Activated CD8-positive, alpha-beta T cell treated with anti-CD3 and anti-CD28 coated beads for 36 hours (primary cell): ENCODE measurements around the gene STAB1. TPM values are rescaled to one million over a fixed set of nuclear protein-coding genes. Genes with fewer than 3 reads are reported as not detected.
A peak's percentile ranks its signal among the peaks of the same experiment; 100 is the strongest.

Experiments
- ATAC-seq: fragments of 200-7000 bp; cut with Tn5 transposase; one replicate; pipeline ENCODE4 v1.10.0; 2021; ENCODE audit warnings: mild to moderate bottlenecking, moderate library complexity
- CTCF ChIA-PET: fragments of 350-600 bp; sonication (Branson Sonifier 250); formaldehyde crosslinking; loops from one replicate; lab custom pipeline; 2021; ENCODE audit warnings: antibody characterized with exemption; lab: Charles Lee
- POLR2A ChIA-PET: fragments of 350-600 bp; sonication (Branson Sonifier 250); formaldehyde crosslinking; loops from one replicate; lab custom pipeline; 2021; ENCODE audit warnings: antibody characterized with exemption; lab: Charles Lee
- DNase-seq: peaks from one replicate; pipeline ENCODE4 v3.0.0-alpha.2; 2020
- H3K27ac Mint-ChIP-seq: one replicate; pipeline ENCODE4 v1.8.0; 2021; ENCODE audit warnings: mild to moderate bottlenecking, mixed read lengths
- H3K27me3 Mint-ChIP-seq: one replicate; pipeline ENCODE4 v1.8.0; 2021; ENCODE audit warnings: mixed read lengths
- H3K36me3 Mint-ChIP-seq: one replicate; pipeline ENCODE4 v1.8.0; 2021; ENCODE audit warnings: low read depth, mixed read lengths
- H3K4me1 Mint-ChIP-seq: one replicate; pipeline ENCODE4 v1.8.0; 2021; ENCODE audit warnings: low read depth, mixed read lengths
- H3K4me3 Mint-ChIP-seq: one replicate; pipeline ENCODE4 v1.8.0; 2021; ENCODE audit warnings: mild to moderate bottlenecking, moderate library complexity, mixed read lengths
- H3K9me3 Mint-ChIP-seq: one replicate; pipeline ENCODE4 v1.8.0; 2021; ENCODE audit warnings: mixed read lengths
- intact Hi-C: fragments of 100-400 bp; cut with micrococcal nuclease; formaldehyde crosslinking; loops from one replicate; pipeline ENCODE4 v1.10.0; 2022
- total RNA-seq, 2 experiments: library from RNA; stranded (reverse); gene quantifications; one replicate each; pipeline ENCODE4 v1.2.3, GENCODE V29; 2021
- TF ChIP-seq, protein P1 (sequence below): fragments of 200-600 bp; IDR thresholded peaks from one replicate; pipeline ENCODE4 v1.8.0; 2022; ENCODE audit warnings: antibody characterized with exemption, mild to moderate bottlenecking

The STAB1 gene
- total RNA-seq, 2 experiments from 2014 or later, result 0.09 to 0.20 TPM

DNA sequence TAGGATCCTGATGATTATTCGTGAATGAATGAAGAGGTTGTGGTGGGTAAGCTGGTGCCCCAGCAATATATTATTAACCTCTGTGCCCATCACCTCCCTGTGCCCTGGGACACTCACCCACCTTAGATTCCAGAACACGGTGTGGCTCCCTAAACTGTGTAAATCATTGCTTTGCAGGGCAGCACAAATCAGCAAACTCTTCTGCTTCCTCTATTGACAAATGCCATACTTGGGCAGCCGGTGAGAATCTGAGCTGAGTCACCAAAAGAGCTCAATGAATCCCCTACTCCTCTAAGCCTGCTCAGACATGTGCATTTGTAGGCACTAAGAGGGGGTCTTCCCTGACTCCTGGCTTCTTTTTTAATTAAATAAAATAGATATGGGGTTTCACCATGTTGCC, 57.0 kb downstream of the STAB1 start:
- no peaks in the 10 kb centered on the region for H3K9me3 Mint-ChIP-seq
- H3K27ac Mint-ChIP-seq, result peak overlapping the region; percentile 14
- POLR2A ChIA-PET, result interaction anchor here (0.8 to 1.1 kb wide), 2 partner anchors 9 to 219 kb away, joined by 3 read pairs; partner anchors contain the start of gene NEK4
- no peak for ATAC-seq
- H3K27me3 Mint-ChIP-seq, result no peaks in the 10 kb centered on the region
- peaks cover 7% of the 10 kb centered on the region for H3K4me1 Mint-ChIP-seq
- intact Hi-C loops, result no loop called here
- no peak overlapping the region for H3K4me3 Mint-ChIP-seq
- CTCF ChIA-PET, result interaction anchor here (1.1 to 1.4 kb wide), 3 partner anchors 9 to 11 kb away, joined by 3 to 4 read pairs (median 4); no protein-coding TSS in a partner anchor
- TF ChIP-seq, protein P1, sequence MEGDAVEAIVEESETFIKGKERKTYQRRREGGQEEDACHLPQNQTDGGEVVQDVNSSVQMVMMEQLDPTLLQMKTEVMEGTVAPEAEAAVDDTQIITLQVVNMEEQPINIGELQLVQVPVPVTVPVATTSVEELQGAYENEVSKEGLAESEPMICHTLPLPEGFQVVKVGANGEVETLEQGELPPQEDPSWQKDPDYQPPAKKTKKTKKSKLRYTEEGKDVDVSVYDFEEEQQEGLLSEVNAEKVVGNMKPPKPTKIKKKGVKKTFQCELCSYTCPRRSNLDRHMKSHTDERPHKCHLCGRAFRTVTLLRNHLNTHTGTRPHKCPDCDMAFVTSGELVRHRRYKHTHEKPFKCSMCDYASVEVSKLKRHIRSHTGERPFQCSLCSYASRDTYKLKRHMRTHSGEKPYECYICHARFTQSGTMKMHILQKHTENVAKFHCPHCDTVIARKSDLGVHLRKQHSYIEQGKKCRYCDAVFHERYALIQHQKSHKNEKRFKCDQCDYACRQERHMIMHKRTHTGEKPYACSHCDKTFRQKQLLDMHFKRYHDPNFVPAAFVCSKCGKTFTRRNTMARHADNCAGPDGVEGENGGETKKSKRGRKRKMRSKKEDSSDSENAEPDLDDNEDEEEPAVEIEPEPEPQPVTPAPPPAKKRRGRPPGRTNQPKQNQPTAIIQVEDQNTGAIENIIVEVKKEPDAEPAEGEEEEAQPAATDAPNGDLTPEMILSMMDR, result no peak
- peaks cover 19% of the 10 kb centered on the region for H3K36me3 Mint-ChIP-seq
- no peak for DNase-seq

DNA sequence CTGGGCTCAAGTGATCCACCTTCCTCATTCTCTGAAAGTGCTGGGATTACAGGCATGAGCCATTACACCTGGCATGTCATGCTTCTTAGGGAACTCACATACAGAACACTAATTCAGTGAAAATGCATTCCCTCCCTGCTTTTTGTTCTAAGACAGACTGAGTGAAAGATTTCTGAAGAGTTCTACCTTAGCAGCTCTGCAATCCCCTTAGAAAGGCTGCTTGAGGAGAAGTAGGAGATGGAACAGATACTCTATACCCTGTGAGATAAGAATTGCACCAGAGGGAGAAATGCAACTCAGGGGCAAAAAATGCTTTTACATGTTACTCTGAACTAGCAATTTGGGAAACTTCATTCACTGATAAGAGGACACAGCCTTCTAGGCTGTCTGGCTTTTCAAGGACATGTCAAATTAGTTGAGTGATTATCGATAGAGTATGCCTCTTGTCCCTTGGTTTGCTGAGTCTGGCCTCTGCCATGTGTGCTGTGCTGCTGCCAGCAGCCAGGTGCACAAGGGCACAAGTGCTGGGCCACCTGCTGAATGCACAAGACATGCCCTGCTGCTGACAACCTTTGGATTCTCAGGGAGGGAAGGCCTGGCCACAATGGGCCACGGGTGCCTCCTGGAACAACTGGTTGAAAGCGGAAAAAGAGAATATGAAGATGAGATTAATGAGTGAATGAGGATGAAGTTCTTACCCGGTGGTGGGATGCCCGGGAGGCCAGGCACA, 59.1 kb downstream of the STAB1 start:
- CTCF ChIA-PET, result interaction anchor here (0.7 kb wide), 1 partner anchor 9 kb away, joined by 4 read pairs; no protein-coding TSS in a partner anchor
- Mint-ChIP-seq H3K4me1 (peaks cover 7% of the 10 kb centered on the region), H3K9me3 (no peaks in the 10 kb centered on the region), H3K27me3 (no peaks in the 10 kb centered on the region), H3K36me3 (peaks cover 18% of the 10 kb centered on the region), H3K27ac (no peak overlapping the region), H3K4me3 (no peak overlapping the region)
- ATAC-seq, result no peak
- intact Hi-C loops, result no loop called here
- TF ChIP-seq, protein P1, result no peak
- no peak for DNase-seq
- POLR2A ChIA-PET, result interaction anchor here (1.2 kb wide), 1 partner anchor 17 kb away, joined by 3 read pairs; no protein-coding TSS in a partner anchor

DNA sequence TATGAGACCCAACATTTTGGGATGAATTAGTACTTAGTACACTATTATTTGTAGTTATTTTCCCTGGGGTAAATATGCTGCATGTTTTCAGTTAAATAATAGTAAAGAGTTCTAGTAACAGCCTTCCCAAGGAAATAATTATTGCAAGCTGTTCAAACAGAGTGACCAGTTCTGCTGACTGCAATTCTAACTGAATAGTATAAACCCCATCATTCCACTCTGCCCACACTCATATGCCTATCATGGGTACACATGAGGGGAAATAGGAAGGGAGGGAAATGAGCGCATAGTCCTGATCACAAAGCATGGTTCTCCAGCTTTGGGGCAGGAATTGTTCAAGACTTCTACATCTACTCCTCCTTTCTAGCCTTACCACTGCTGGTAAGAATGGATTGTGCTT, 59.9 kb downstream of the STAB1 start:
- Mint-ChIP-seq H3K36me3 (peaks cover 24% of the 10 kb centered on the region), H3K27me3 (no peaks in the 10 kb centered on the region), H3K4me3 (no peak overlapping the region), H3K4me1 (peaks cover 7% of the 10 kb centered on the region), H3K27ac (no peak overlapping the region), H3K9me3 (no peaks in the 10 kb centered on the region)
- intact Hi-C loops, result no loop called here
- DNase-seq (no peak), ATAC-seq (no peak)
- ChIA-PET CTCF (interaction anchor here (1.0 kb wide), 1 partner anchor 335 kb away, joined by 3 read pairs; no protein-coding TSS in a partner anchor), POLR2A (interaction anchor here (1.0 kb wide), 1 partner anchor 90 kb away, joined by 3 read pairs; no protein-coding TSS in a partner anchor)
- TF ChIP-seq, protein P1, result no peak

DNA sequence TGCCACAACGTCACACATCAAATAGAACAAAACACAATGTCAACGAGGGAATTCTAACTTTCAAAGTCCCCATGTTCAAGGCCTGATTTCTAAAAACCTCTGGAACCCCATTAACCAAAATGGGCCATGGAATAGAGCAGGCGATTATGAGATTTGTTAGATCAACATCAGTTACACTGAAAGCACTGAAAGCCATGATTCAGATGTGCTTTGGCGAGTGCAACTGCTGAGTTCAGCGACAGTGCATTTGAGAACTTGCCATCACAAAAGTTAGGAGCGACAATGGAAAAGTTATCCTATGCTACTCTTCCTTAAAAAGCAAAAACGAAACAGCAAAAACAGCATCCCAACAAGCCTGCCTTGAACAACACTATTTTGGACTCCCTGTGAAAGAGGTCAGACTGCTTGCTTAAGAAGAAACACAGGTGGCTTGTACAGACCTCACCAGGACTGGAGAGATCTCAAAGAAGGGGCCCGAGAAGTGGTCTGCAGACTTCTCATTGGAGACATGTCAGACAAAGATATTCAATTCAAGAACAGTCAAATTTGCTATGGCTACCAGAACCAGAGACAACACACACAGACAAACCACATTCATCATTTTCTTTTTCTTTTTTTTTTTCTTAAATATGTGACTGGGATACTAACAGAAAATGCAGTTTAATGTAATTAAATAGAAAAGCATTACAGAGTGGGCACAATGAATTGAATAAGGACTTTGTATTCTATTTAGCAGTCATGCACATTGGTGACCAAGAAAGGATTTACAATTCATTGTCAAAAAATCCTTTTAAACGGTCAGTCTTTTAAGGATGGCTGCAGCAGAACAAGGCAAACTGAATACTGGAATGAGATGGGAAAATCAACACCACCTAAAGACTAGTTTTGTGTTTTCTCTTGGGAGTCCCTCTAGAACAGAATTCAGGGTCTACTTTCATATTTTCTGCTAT, 62.1 kb downstream of the STAB1 start:
- TF ChIP-seq, protein P1, result no peak
- no peak overlapping the region for H3K27ac Mint-ChIP-seq

More for the DNA sequence above, 62.1 kb downstream of the STAB1 start:
- Mint-ChIP-seq H3K4me3 (no peak overlapping the region), H3K27me3 (no peaks in the 10 kb centered on the region), H3K36me3 (peaks cover 32% of the 10 kb centered on the region), H3K4me1 (peaks cover 7% of the 10 kb centered on the region), H3K9me3 (no peaks in the 10 kb centered on the region)
- no peak for ATAC-seq
- intact Hi-C loops, result no loop called here
- ChIA-PET POLR2A (no interaction called here), CTCF (interaction anchor here (0.9 kb wide), 1 partner anchor 145 kb away, joined by 3 read pairs; no protein-coding TSS in a partner anchor)
- no peak for DNase-seq
